ENCODE measurements around the gene A1CF. TPM values are rescaled to one million over a fixed set of nuclear protein-coding genes. Genes with fewer than 3 reads are reported as not detected.

The A1CF gene
- total and polyA plus RNA-seq, 10 of the 15 experiments (the other 5 are each of a cell fraction or from before 2014, with no cell fraction given), result 0.10 TPM; not detected in 9

GRCh38 chr10:50929670-50930069 lies 44.2 kb upstream of the A1CF start:
- no TSS peak for BruUV-seq (replicated peaks)
- H3K4me3 ChIP-seq, result no peak overlapping the region
- TF ChIP-seq BHLHE40 (IDR thresholded peaks at IDR 0.05; ENCODE audit: borderline replicate concordance in 1 of 2, low read depth in 2 of 2, low read length in 1 of 2), result no peak
- TF ChIP-seq PML (IDR thresholded peaks at IDR 0.05; ENCODE audit: low read length), result no peak
- TF ChIP-seq NRF1 (conservative IDR thresholded peaks at IDR 0.05; ENCODE audit: low read depth, low read length), result no peak
- TF ChIP-seq JUNB (IDR thresholded peaks at IDR 0.05), result no peak
- TF ChIP-seq NFXL1 (IDR thresholded peaks at IDR 0.05; ENCODE audit: borderline replicate concordance), result no peak
- no peak for TF ChIP-seq HSF1 (IDR thresholded peaks at IDR 0.05; ENCODE audit: low read depth, low read length)
- no peak for TF ChIP-seq BACH1 (IDR thresholded peaks at IDR 0.05; ENCODE audit: borderline replicate concordance)
- no peak for TF ChIP-seq PKNOX1 (IDR thresholded peaks at IDR 0.05)
- TF ChIP-seq ZNF592 (IDR thresholded peaks at IDR 0.05), result no peak
- no peak for TF ChIP-seq E2F8 (IDR thresholded peaks at IDR 0.05; ENCODE audit: low read depth, partially characterized antibody)
- TF ChIP-seq MYB (IDR thresholded peaks at IDR 0.05; ENCODE audit: borderline replicate concordance, low read depth, low read length), result no peak
- TF ChIP-seq NR2C1 (IDR thresholded peaks at IDR 0.05), result no peak
- TF ChIP-seq RUNX3 (IDR thresholded peaks at IDR 0.05; ENCODE audit: low read length), result no peak
- no peak for TF ChIP-seq KAT2A (conservative IDR thresholded peaks at IDR 0.05; ENCODE audit: control insufficient read depth, low read depth, low read length)
- TF ChIP-seq NFYB (IDR thresholded peaks at IDR 0.05; ENCODE audit: insufficient read depth, low read depth, low read length), result no peak
- H2AFZ ChIP-seq (ENCODE audit: control insufficient read depth, low read depth, low read length), result no peak overlapping the region
- H3K9me3 ChIP-seq (replicated peaks; ENCODE audit: control insufficient read depth, insufficient read depth, low read length), result no peaks in the 10 kb centered on the region
- 54% methylated on average over 1 of the region's 1 CpG for WGBS (ENCODE audit: insufficient coverage, insufficient replicate concordance, low lambda C conversion rate, missing lambda C conversion rate)
- no peaks in the 10 kb centered on the region for H3K36me3 ChIP-seq (ENCODE audit: control insufficient read depth in 2 of 2, insufficient read depth in 2 of 2, low read length in 1 of 2)
- no peak overlapping the region for H3K27ac ChIP-seq (ENCODE audit: control insufficient read depth, insufficient read depth)
- no peak for DNase-seq (ENCODE audit: low read depth, low spot score)
- no peak overlapping the region for H3K4me2 ChIP-seq (ENCODE audit: control insufficient read depth, insufficient read depth)
- H3K79me2 ChIP-seq (ENCODE audit: control insufficient read depth, insufficient read depth, low read length), result no peaks in the 10 kb centered on the region
- no peaks in the 10 kb centered on the region for H4K20me1 ChIP-seq (ENCODE audit: control insufficient read depth, insufficient read depth)
- ChIA-PET SMC1A (ENCODE audit: uncharacterized antibody, unreplicated experiment) (no interaction called here), POLR2A (no interaction called here), RAD21 (ENCODE audit: unreplicated experiment) (no interaction called here), CTCF (no interaction called here)
- in situ Hi-C loops (cut with MboI) (no loop called here), intact Hi-C loops (cut with micrococcal nuclease; ENCODE audit: unreplicated experiment) (no loop called here)
- H3K27me3 ChIP-seq (replicated peaks in 1 of 2; ENCODE audit: control insufficient read depth in 2 of 2, insufficient read depth in 2 of 2, low read length in 1 of 2), result no peaks in the 10 kb centered on the region
- ATAC-seq, result no peak
- no peak overlapping the region for H3K9ac ChIP-seq (ENCODE audit: control insufficient read depth, insufficient read depth, low read length)
- no peaks in the 10 kb centered on the region for H3K4me1 ChIP-seq (ENCODE audit: control insufficient read depth, insufficient read depth, low read length)
- FAIRE-seq, result no peak

Data from GM12878 (cell line).